GM12878 (cell line): ENCODE measurements around the gene BMERB1. TPM values are rescaled to one million over a fixed set of nuclear protein-coding genes. Genes with fewer than 3 reads are reported as not detected.

ENCODE experiments used
- ATAC-seq: fragments of 200-7000 bp; cut with Tn5 transposase; 3 replicates; pipeline ENCODE4 v1.9.1; 2020; ENCODE audit warnings: mild to moderate bottlenecking, moderate library complexity
- BruUV-seq: library from RNA; stranded (reverse); fragments of 400-500 nt; replicated peaks from 2 replicates; lab custom pipeline; 2021; lab: Mats Ljungman, UMichigan
- CTCF ChIA-PET: fragments of 300-600 bp; sonication (Branson Sonifier 250); formaldehyde crosslinking; extraction: SDS; loops from one replicate; lab custom pipeline; 2021; ENCODE audit warnings: inconsistent platforms; lab: Yijun Ruan, JAX
- POLR2A ChIA-PET: fragments of 350-600 bp; formaldehyde crosslinking; extraction: SDS; loops from one replicate; lab custom pipeline; 2021; ENCODE audit warnings: inconsistent platforms; lab: Charles Lee
- RAD21 ChIA-PET: fragments of 300-600 bp; sonication (Branson Sonifier 250); formaldehyde crosslinking; loops from one replicate; lab custom pipeline; 2023; ENCODE audit warnings: antibody characterized with exemption; ENCODE audit not compliant: unreplicated experiment; lab: Charles Lee
- SMC1A ChIA-PET: fragments of 300-600 bp; sonication (Branson Sonifier 250); formaldehyde crosslinking; loops from one replicate; lab custom pipeline; 2023; ENCODE audit not compliant: unreplicated experiment, uncharacterized antibody; lab: Charles Lee
- DNase-seq: peaks from one replicate; pipeline ENCODE4 v3.0.0-alpha.2; 2011; ENCODE audit warnings: low read depth, low spot score
- FAIRE-seq: peaks from 3 replicates; lab custom pipeline; 2011; peaks lifted over from hg19 to GRCh38; lab: Jason Lieb, UNC
- H2AFZ ChIP-seq: 2 replicates; pipeline ENCODE4 v1.6.0; 2011; ENCODE audit warnings: low read depth, low read length, control low read depth; ENCODE audit not compliant: control insufficient read depth
- H3K27ac ChIP-seq: 2 replicates; pipeline ENCODE4 v1.5.1; 2011; ENCODE audit warnings: control low read depth; ENCODE audit not compliant: control insufficient read depth, insufficient read depth
- H3K27me3 ChIP-seq, 2 experiments: replicated peaks in 1 of 2; 2 replicates each; pipeline versions ENCODE4 v1.6.0 to v1.6.1; 2011; ENCODE audit warnings: low read length in 1 of 2; ENCODE audit not compliant: control insufficient read depth in 2 of 2, insufficient read depth in 2 of 2
- H3K36me3 ChIP-seq, 2 experiments: 2 replicates each; pipeline ENCODE4 v1.5.1; 2011; ENCODE audit warnings: low read length in 1 of 2; ENCODE audit not compliant: control insufficient read depth in 2 of 2, insufficient read depth in 2 of 2
- H3K4me1 ChIP-seq: 2 replicates; pipeline ENCODE4 v1.6.1; 2011; ENCODE audit warnings: mild to moderate bottlenecking, low read length, moderate library complexity, mixed read lengths; ENCODE audit not compliant: control insufficient read depth, insufficient read depth
- H3K4me2 ChIP-seq: 2 replicates; pipeline ENCODE4 v1.6.0; 2011; ENCODE audit warnings: control low read depth; ENCODE audit not compliant: control insufficient read depth, insufficient read depth
- H3K4me3 ChIP-seq: fragments of 200-600 bp; sonication (generic); 2 replicates; pipeline ENCODE4 v1.5.1; 2016
- H3K79me2 ChIP-seq: 2 replicates; pipeline ENCODE4 v1.6.0; 2011; ENCODE audit warnings: low read length; ENCODE audit not compliant: control insufficient read depth, insufficient read depth
- H3K9ac ChIP-seq: 2 replicates; pipeline ENCODE4 v1.8.0; 2011; ENCODE audit warnings: low read length, control low read depth, mixed read lengths; ENCODE audit not compliant: control insufficient read depth, insufficient read depth
- H3K9me3 ChIP-seq: replicated peaks from 3 replicates; pipeline ENCODE4 v1.5.1; 2011; ENCODE audit warnings: mild to moderate bottlenecking, low read length; ENCODE audit not compliant: control insufficient read depth, insufficient read depth
- H4K20me1 ChIP-seq: 2 replicates; pipeline ENCODE4 v1.6.0; 2011; ENCODE audit not compliant: control insufficient read depth, insufficient read depth
- MTA3 ChIP-seq: IDR thresholded peaks from 2 replicates; pipeline ENCODE4 v1.6.1; 2012; ENCODE audit warnings: low read length, inconsistent platforms, borderline replicate concordance
- TCF7 ChIP-seq: IDR thresholded peaks from 2 replicates; pipeline ENCODE4 v1.6.1; 2014; ENCODE audit warnings: antibody characterized with exemption, borderline replicate concordance
- ZNF217 ChIP-seq: fragments of 450-650 bp; IDR thresholded peaks from 2 replicates; pipeline ENCODE4 v1.6.1; 2017; ENCODE audit warnings: antibody characterized with exemption, mild to moderate bottlenecking
- ZSCAN29 ChIP-seq: fragments of 450-650 bp; IDR thresholded peaks from 2 replicates; pipeline ENCODE4 v1.6.1; 2017; ENCODE audit warnings: mild to moderate bottlenecking, moderate library complexity
- WGBS: methylation state at CpG from one replicate; pipeline ENCODE4 v1.1.6; 2016; ENCODE audit warnings: low lambda C conversion rate; ENCODE audit not compliant: insufficient replicate concordance, insufficient coverage; ENCODE audit errors: missing lambda C conversion rate; 5-methylcytosine and 5-hydroxymethylcytosine counted together
- in situ Hi-C: fragments of 300-500 bp; cut with MboI; formaldehyde crosslinking; loops from 9 replicates; pipeline ENCODE4 v1.14.3; 2018; ENCODE audit warnings: mixed read lengths
- intact Hi-C: fragments of 100-400 bp; cut with micrococcal nuclease; formaldehyde crosslinking; loops from one replicate; pipeline ENCODE4 v1.14.2; 2022; ENCODE audit not compliant: unreplicated experiment
- polyA plus RNA-seq, 11 experiments: library from polyadenylated mRNA; depleted of rRNA in 4 of 11; unstranded in 6 of 11; stranded (reverse) in 5 of 11; fragments of >200 nt; fragmentation: Nextera tagmentation in 4 of 11; fragmentation: Illumina TruSeq in 1 of 11; extraction: Ambion mirVana in 4 of 11; extraction: Trizol in 1 of 11; gene quantifications; 1 replicate in 1 of 11; 2 replicates in 10 of 11; pipeline versions ENCODE4 v1.2.1 to v1.2.3, GENCODE V29; 2011 to 2016; ENCODE audit warnings: inconsistent platforms in 2 of 11, missing spikeins in 2 of 11, low read depth in 1 of 11
- total RNA-seq, 4 experiments: library from RNA; depleted of rRNA in 3 of 4; stranded (reverse); fragments of >200 nt in 3 of 4; fragmentation: Illumina TruSeq in 1 of 4; extraction: Trizol in 1 of 4; gene quantifications; 2 replicates each; pipeline versions ENCODE4 v1.2.1 to v1.2.3, GENCODE V29; 2013 to 2021
- TF ChIP-seq, protein P1 (sequence below), 3 experiments: IDR thresholded peaks in 2 of 3; conservative IDR thresholded peaks in 1 of 3; 2 replicates each; pipeline ENCODE4 v1.5.1; 2011; ENCODE audit warnings: low read depth in 3 of 3, low read length in 3 of 3, mild to moderate bottlenecking in 3 of 3, control low read depth in 2 of 3, moderate library complexity in 2 of 3, inconsistent platforms in 1 of 3, mixed read lengths in 1 of 3; ENCODE audit not compliant: control insufficient read depth in 2 of 3, insufficient read depth in 1 of 3; ENCODE audit errors: extremely low read depth in 1 of 3
- TF ChIP-seq, protein P2 (sequence below): IDR thresholded peaks from 2 replicates; pipeline ENCODE4 v1.6.1; 2011; ENCODE audit warnings: borderline replicate concordance, low read depth, mild to moderate bottlenecking, moderate library complexity, mixed read lengths, low read length; ENCODE audit not compliant: insufficient read depth; ENCODE audit errors: extremely low read length

Gene BMERB1
- total and polyA plus RNA-seq, 10 of the 15 experiments (the other 5 are each of a cell fraction or from before 2014, with no cell fraction given), result 0.05 to 0.68 (median 0.34) TPM

GRCh38 chr16:15602285-15603044, 168.1 kb downstream of the BMERB1 start:
- intact Hi-C loops, result no loop called here
- no peak overlapping the region for H3K9ac ChIP-seq
- no TSS peak for BruUV-seq
- 98% methylated on average over 23 of the region's 23 CpGs for WGBS
- DNase-seq (no peak), FAIRE-seq (no peak), ATAC-seq (no peak)
- ChIA-PET SMC1A (interaction anchor here (0.6 to 1.0 kb wide), 2 partner anchors 13 to 1087 kb away, joined by 3 read pairs; no protein-coding TSS in a partner anchor), CTCF (no interaction called here), RAD21 (no interaction called here), POLR2A (no interaction called here)
- H2AFZ ChIP-seq, result no peak overlapping the region
- TF ChIP-seq TCF7, result no peak
- TF ChIP-seq ZSCAN29, result no peak
- TF ChIP-seq, protein P1, sequence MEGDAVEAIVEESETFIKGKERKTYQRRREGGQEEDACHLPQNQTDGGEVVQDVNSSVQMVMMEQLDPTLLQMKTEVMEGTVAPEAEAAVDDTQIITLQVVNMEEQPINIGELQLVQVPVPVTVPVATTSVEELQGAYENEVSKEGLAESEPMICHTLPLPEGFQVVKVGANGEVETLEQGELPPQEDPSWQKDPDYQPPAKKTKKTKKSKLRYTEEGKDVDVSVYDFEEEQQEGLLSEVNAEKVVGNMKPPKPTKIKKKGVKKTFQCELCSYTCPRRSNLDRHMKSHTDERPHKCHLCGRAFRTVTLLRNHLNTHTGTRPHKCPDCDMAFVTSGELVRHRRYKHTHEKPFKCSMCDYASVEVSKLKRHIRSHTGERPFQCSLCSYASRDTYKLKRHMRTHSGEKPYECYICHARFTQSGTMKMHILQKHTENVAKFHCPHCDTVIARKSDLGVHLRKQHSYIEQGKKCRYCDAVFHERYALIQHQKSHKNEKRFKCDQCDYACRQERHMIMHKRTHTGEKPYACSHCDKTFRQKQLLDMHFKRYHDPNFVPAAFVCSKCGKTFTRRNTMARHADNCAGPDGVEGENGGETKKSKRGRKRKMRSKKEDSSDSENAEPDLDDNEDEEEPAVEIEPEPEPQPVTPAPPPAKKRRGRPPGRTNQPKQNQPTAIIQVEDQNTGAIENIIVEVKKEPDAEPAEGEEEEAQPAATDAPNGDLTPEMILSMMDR (IDR thresholded peaks at IDR 0.05 in 2 of 3, conservative IDR thresholded peaks at IDR 0.05 in 1 of 3; ENCODE audit: control insufficient read depth in 2 of 3, extremely low read depth in 1 of 3, insufficient read depth in 1 of 3, low read depth in 3 of 3, low read length in 3 of 3), result no peak
- TF ChIP-seq, protein P2, sequence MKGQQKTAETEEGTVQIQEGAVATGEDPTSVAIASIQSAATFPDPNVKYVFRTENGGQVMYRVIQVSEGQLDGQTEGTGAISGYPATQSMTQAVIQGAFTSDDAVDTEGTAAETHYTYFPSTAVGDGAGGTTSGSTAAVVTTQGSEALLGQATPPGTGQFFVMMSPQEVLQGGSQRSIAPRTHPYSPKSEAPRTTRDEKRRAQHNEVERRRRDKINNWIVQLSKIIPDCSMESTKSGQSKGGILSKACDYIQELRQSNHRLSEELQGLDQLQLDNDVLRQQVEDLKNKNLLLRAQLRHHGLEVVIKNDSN, result no peak
- TF ChIP-seq MTA3, result no peak
- TF ChIP-seq ZNF217, result no peak
- no peak overlapping the region for H3K4me2 ChIP-seq
- no peaks in the 10 kb centered on the region for H3K27me3 ChIP-seq
- peaks cover 33 to 52% of the 10 kb centered on the region in 2 experiments for H3K36me3 ChIP-seq
- in situ Hi-C loops, result no loop called here
- no peak overlapping the region for H3K27ac ChIP-seq
- H3K79me2 ChIP-seq, result no peaks in the 10 kb centered on the region
- no peak overlapping the region for H3K4me3 ChIP-seq
- no peaks in the 10 kb centered on the region for H4K20me1 ChIP-seq
- no peaks in the 10 kb centered on the region for H3K4me1 ChIP-seq
- no peaks in the 10 kb centered on the region for H3K9me3 ChIP-seq
